Stimulated activated naive CD8-positive, alpha-beta T cell treated with anti-CD3 and anti-CD28 coated beads, Interleukin-15, amount 100 ng/mL, for 72 hours (primary cell): ENCODE data around the gene TOMM20L.
"Not testable (repeated sequence)": the region's sequence is repeated elsewhere in the genome, so short reads cannot be mapped to it uniquely, and the experiment has no call there.

ENCODE experiments used
- ATAC-seq: fragments of 150-1000 bp; cut with Tn5 transposase; 2 replicates; pipeline ENCODE4 v1.10.0; 2021; ENCODE audit warnings: mild to moderate bottlenecking, moderate library complexity
- DNase-seq, 2 donors: peaks; one replicate each; pipeline ENCODE4 v3.0.0; 2021 to 2022
- H3K27ac Mint-ChIP-seq, 2 donors: one replicate each; pipeline ENCODE4 v1.8.0; 2022; ENCODE audit warnings: mild to moderate bottlenecking in 2 of 2, mixed read lengths in 2 of 2, moderate library complexity in 2 of 2
- H3K27me3 Mint-ChIP-seq: one replicate; pipeline ENCODE4 v1.8.0; 2022; ENCODE audit warnings: mixed read lengths
- H3K4me1 Mint-ChIP-seq: one replicate; pipeline ENCODE4 v1.8.0; 2022; ENCODE audit warnings: mild to moderate bottlenecking, mixed read lengths
- H3K4me3 Mint-ChIP-seq, 2 donors: one replicate each; pipeline ENCODE4 v1.8.0; 2022; ENCODE audit warnings: mild to moderate bottlenecking in 2 of 2, mixed read lengths in 2 of 2, moderate library complexity in 1 of 2
- H3K9me3 Mint-ChIP-seq, 2 donors: one replicate each; pipeline ENCODE4 v1.8.0; 2022; ENCODE audit warnings: mixed read lengths in 2 of 2

Gene TOMM20L

GRCh38 chr14:58395812-58396788 is at the start of gene TOMM20L:
Gene TOMM20L, plus strand, starts transcription at chr14:58395930. Its CDS starts 28 bp downstream, at chr14:58395958.
- peak within 1 kb of the TSS; percentile 69 to 95 for H3K27ac Mint-ChIP-seq
- H3K4me3 Mint-ChIP-seq: peak within 1 kb of the TSS; percentile 79 to 88
- H3K27me3 Mint-ChIP-seq: no peaks in the 10 kb centered on the region
- H3K4me1 Mint-ChIP-seq: peaks cover 12% of the 10 kb centered on the region
- ATAC-seq (peak; percentile 94), DNase-seq (peak; percentile 81 to 85)
- no peaks in the 10 kb centered on the region for H3K9me3 Mint-ChIP-seq

GRCh38 chr14:58353516-58354299 is 42.0 kb upstream of the TOMM20L start:
- H3K4me1 Mint-ChIP-seq: peaks cover 14% of the 10 kb centered on the region
- DNase-seq: no peak
- no peaks in the 10 kb centered on the region for H3K27me3 Mint-ChIP-seq
- H3K4me3 Mint-ChIP-seq: peak overlapping the region; percentile 31 to 87
- no peaks in the 10 kb centered on the region for H3K9me3 Mint-ChIP-seq
- peak overlapping the region; percentile 69 to 95 for H3K27ac Mint-ChIP-seq
- ATAC-seq: peak; percentile 52

- H3K27ac Mint-ChIP-seq: peak overlapping the region in 1 of 2 donors; percentile 65
- ATAC-seq: no peak
- no peak for DNase-seq
- no peaks in the 10 kb centered on the region for H3K9me3 Mint-ChIP-seq
- H3K4me1 Mint-ChIP-seq: peaks cover 14% of the 10 kb centered on the region
- H3K4me3 Mint-ChIP-seq: no peak overlapping the region
- no peaks in the 10 kb centered on the region for H3K27me3 Mint-ChIP-seq
These were observed 40.9 kb upstream of the TOMM20L start for GRCh38 chr14:58354808-58355207.

- no peaks in the 10 kb centered on the region for H3K27me3 Mint-ChIP-seq
- H3K27ac Mint-ChIP-seq: no peak overlapping the region
- no peak for DNase-seq
- no peak for ATAC-seq
- no peaks in the 10 kb centered on the region for H3K9me3 Mint-ChIP-seq
- peaks cover 14% of the 10 kb centered on the region for H3K4me1 Mint-ChIP-seq
- H3K4me3 Mint-ChIP-seq: no peak overlapping the region
These were observed 39.5 kb upstream of the TOMM20L start for GRCh38 chr14:58356268-58356667.

GRCh38 chr14:58362272-58362671 is 33.5 kb upstream of the TOMM20L start:
- H3K27me3 Mint-ChIP-seq, H3K4me3 Mint-ChIP-seq, ATAC-seq, DNase-seq, H3K9me3 Mint-ChIP-seq: not testable (repeated sequence)
- Mint-ChIP-seq H3K27ac (peak overlapping the region in 1 of 2 donors; percentile 56), H3K4me1 (peaks cover 10% of the 10 kb centered on the region)

GRCh38 chr14:58362798-58363412 is 32.8 kb upstream of the TOMM20L start:
- no peak overlapping the region for H3K4me3 Mint-ChIP-seq
- no peak overlapping the region for H3K27ac Mint-ChIP-seq
- H3K4me1 Mint-ChIP-seq: peaks cover 10% of the 10 kb centered on the region
- ATAC-seq (peak; percentile 59), DNase-seq (no peak)
- no peaks in the 10 kb centered on the region for H3K27me3 Mint-ChIP-seq
- H3K9me3 Mint-ChIP-seq: no peaks in the 10 kb centered on the region

- Mint-ChIP-seq H3K27me3 (no peaks in the 10 kb centered on the region), H3K4me1 (peaks cover 10% of the 10 kb centered on the region), H3K9me3 (no peaks in the 10 kb centered on the region), H3K4me3 (no peak overlapping the region), H3K27ac (peak overlapping the region; percentile 1 to 44)
- no peak for ATAC-seq
- no peak for DNase-seq
These were observed 31.4 kb upstream of the TOMM20L start for GRCh38 chr14:58364316-58364715.

GRCh38 chr14:58367296-58367695 is 28.4 kb upstream of the TOMM20L start:
- H3K4me1 Mint-ChIP-seq: peaks cover 10% of the 10 kb centered on the region
- no peak overlapping the region for H3K27ac Mint-ChIP-seq
- no peaks in the 10 kb centered on the region for H3K9me3 Mint-ChIP-seq
- DNase-seq (no peak), ATAC-seq (no peak)
- H3K27me3 Mint-ChIP-seq: no peaks in the 10 kb centered on the region
- H3K4me3 Mint-ChIP-seq: no peak overlapping the region

GRCh38 chr14:58368956-58369355 is 26.8 kb upstream of the TOMM20L start:
- Mint-ChIP-seq H3K9me3 (no peaks in the 10 kb centered on the region), H3K4me1 (peaks cover 10% of the 10 kb centered on the region), H3K27ac (peak overlapping the region in 1 of 2 donors; percentile 72), H3K4me3 (no peak overlapping the region), H3K27me3 (no peaks in the 10 kb centered on the region)
- DNase-seq (no peak), ATAC-seq (no peak)

- ATAC-seq (no peak), DNase-seq (no peak)
- H3K27ac Mint-ChIP-seq: no peak overlapping the region
- H3K9me3 Mint-ChIP-seq: no peaks in the 10 kb centered on the region
- no peak overlapping the region for H3K4me3 Mint-ChIP-seq
- H3K4me1 Mint-ChIP-seq: no peaks in the 10 kb centered on the region
- H3K27me3 Mint-ChIP-seq: no peaks in the 10 kb centered on the region
These were observed 18.9 kb upstream of the TOMM20L start for GRCh38 chr14:58376791-58377190.

- Mint-ChIP-seq H3K27ac (no peak overlapping the region), H3K27me3 (no peaks in the 10 kb centered on the region), H3K4me3 (no peak overlapping the region), H3K9me3 (no peaks in the 10 kb centered on the region), H3K4me1 (peaks cover 6% of the 10 kb centered on the region)
- no peak for ATAC-seq
- DNase-seq: no peak
These were observed 4.9 kb upstream of the TOMM20L start for GRCh38 chr14:58390830-58391229.

GRCh38 chr14:58395562-58395811 is 243 bp upstream of the TOMM20L start:
- Mint-ChIP-seq H3K27me3 (no peaks in the 10 kb centered on the region), H3K27ac (peak overlapping the region; percentile 67 to 69), H3K4me1 (peaks cover 12% of the 10 kb centered on the region), H3K9me3 (no peaks in the 10 kb centered on the region), H3K4me3 (peak overlapping the region; percentile 74 to 88)
- no peak for ATAC-seq
- no peak for DNase-seq

- Mint-ChIP-seq H3K9me3 (no peaks in the 10 kb centered on the region), H3K4me3 (peak overlapping the region in 1 of 2 donors; percentile 48), H3K27me3 (no peaks in the 10 kb centered on the region), H3K4me1 (peaks cover 12% of the 10 kb centered on the region), H3K27ac (no peak overlapping the region)
- ATAC-seq (no peak), DNase-seq (no peak)
These were observed 1.4 kb downstream of the TOMM20L start for GRCh38 chr14:58397156-58397555.

GRCh38 chr14:58398495-58398894 is 2.8 kb downstream of the TOMM20L start:
- Mint-ChIP-seq H3K4me3 (no peak overlapping the region), H3K9me3 (no peaks in the 10 kb centered on the region), H3K27ac (peak overlapping the region in 1 of 2 donors; percentile 42), H3K4me1 (peaks cover 12% of the 10 kb centered on the region), H3K27me3 (no peaks in the 10 kb centered on the region)
- no peak for ATAC-seq
- DNase-seq: no peak

GRCh38 chr14:58398895-58399294 is 3.2 kb downstream of the TOMM20L start:
- no peak for ATAC-seq
- H3K27ac Mint-ChIP-seq: peak overlapping the region in 1 of 2 donors; percentile 42
- no peaks in the 10 kb centered on the region for H3K27me3 Mint-ChIP-seq
- H3K9me3 Mint-ChIP-seq: no peaks in the 10 kb centered on the region
- H3K4me1 Mint-ChIP-seq: peaks cover 12% of the 10 kb centered on the region
- DNase-seq: no peak
- no peak overlapping the region for H3K4me3 Mint-ChIP-seq

GRCh38 chr14:58401587-58401986 is 5.9 kb downstream of the TOMM20L start:
- ATAC-seq (peak; percentile 80), DNase-seq (no peak)
- H3K27me3 Mint-ChIP-seq: no peaks in the 10 kb centered on the region
- peaks cover under 1% of the 10 kb centered on the region for H3K4me1 Mint-ChIP-seq
- H3K27ac Mint-ChIP-seq: no peak overlapping the region
- H3K4me3 Mint-ChIP-seq: no peak overlapping the region
- H3K9me3 Mint-ChIP-seq: no peaks in the 10 kb centered on the region
